Activated T-cell treated with anti-CD3 and anti-CD28 coated beads, Interleukin-2, amount 50 U/mL, for 24 hours (primary cell): Measurements from ENCODE around the gene ULK4.

Experiments
- DNase-seq: peaks from one replicate; pipeline ENCODE4 v3.0.0-alpha.2; 2020
- H3K27ac Mint-ChIP-seq: 2 replicates; pipeline ENCODE4 v1.8.0; 2020; ENCODE audit warnings: mild to moderate bottlenecking, mixed read lengths
- H3K27me3 Mint-ChIP-seq: 2 replicates; pipeline ENCODE4 v1.8.0; 2020; ENCODE audit warnings: mixed read lengths
- H3K36me3 Mint-ChIP-seq: 2 replicates; pipeline ENCODE4 v1.8.0; 2020; ENCODE audit warnings: low read depth, mixed read lengths
- H3K4me1 Mint-ChIP-seq: 2 replicates; pipeline ENCODE4 v1.8.0; 2020; ENCODE audit warnings: low read depth, mixed read lengths
- H3K4me3 Mint-ChIP-seq: 2 replicates; pipeline ENCODE4 v1.8.0; 2020; ENCODE audit warnings: mild to moderate bottlenecking, moderate library complexity, mixed read lengths
- H3K9me3 Mint-ChIP-seq: 2 replicates; pipeline ENCODE4 v1.8.0; 2020; ENCODE audit warnings: mixed read lengths

ULK4 gene

DNA sequence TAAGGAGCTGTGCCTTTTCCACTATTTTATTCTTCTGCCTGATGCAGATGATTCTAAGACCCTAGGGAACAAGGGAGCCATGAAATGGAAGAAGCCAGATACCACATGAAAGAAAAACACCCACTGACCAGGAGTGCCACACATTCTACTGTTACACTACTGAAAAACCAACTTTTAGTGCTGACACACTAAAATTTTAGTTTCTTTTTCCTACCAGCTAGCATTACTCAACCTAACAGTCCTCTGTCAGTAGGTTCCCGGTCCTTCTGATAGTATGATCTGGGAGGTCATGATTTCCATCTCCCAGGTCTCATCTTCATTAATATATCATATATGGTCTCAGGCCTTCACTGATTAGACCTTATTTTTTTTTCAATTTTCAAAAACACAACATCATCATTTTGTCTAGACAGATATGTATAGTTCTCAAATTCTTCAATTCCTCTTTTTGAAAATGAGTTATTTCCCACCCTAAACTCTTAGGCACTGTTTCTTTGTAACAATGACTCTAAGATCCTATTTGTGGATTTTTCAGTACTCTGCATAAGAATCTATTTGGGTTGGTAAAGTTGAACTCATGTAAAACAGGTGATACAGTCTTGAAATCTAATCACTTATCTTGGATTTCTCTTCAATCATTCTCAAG is 440.8 kb downstream of the ULK4 start:
- Mint-ChIP-seq H3K4me3 (no peak overlapping the region), H3K27ac (no peak overlapping the region), H3K9me3 (peaks cover 3% of the 10 kb centered on the region), H3K36me3 (no peaks in the 10 kb centered on the region), H3K27me3 (no peaks in the 10 kb centered on the region), H3K4me1 (peaks cover 2% of the 10 kb centered on the region)
- no peak for DNase-seq

DNA sequence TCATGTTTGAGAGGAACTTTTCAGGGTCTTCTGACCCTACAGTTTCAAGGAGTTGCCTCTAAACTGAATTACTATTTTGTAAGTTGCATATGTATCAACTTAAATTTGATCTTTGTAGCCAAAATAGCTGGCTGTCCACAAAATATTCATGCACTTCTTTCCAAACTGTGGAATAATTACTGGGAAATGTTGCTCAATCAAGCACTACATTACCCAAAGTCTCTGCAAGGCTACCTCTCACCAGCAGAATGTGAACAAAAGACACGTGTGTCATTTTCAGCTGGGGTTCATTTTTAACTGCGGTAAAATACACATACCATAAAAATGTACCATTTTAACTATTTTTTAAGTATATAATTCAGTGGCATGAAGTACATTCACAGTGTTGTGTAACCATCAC is 442.2 kb downstream of the ULK4 start:
- H3K27ac Mint-ChIP-seq, result no peak overlapping the region
- H3K4me3 Mint-ChIP-seq, result no peak overlapping the region
- H3K27me3 Mint-ChIP-seq, result no peaks in the 10 kb centered on the region
- H3K36me3 Mint-ChIP-seq, result no peaks in the 10 kb centered on the region
- H3K9me3 Mint-ChIP-seq, result peaks cover 7% of the 10 kb centered on the region
- no peak for DNase-seq
- H3K4me1 Mint-ChIP-seq, result peaks cover 2% of the 10 kb centered on the region

DNA sequence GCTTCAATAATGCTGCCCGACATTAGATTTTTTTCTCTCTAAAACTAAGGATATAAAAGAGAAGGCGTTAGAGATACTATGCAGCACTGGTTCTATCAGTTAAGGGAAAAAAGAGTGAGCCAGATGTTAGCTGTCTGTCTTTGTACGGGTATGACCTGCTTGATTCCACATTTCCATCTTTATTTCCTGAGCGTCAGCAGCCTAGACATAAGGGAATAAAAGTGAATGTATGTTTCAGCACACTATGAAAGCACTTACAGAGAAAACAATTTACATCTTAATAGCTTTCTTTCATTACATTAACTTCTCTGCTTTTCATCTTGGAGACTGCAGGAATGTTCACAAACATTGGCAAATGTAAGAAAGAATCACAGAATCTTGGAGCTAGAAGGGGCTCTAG is 443.3 kb downstream of the ULK4 start:
- Mint-ChIP-seq H3K36me3 (peaks cover 4% of the 10 kb centered on the region), H3K4me3 (no peak overlapping the region), H3K27me3 (no peaks in the 10 kb centered on the region), H3K9me3 (peaks cover 10% of the 10 kb centered on the region), H3K27ac (no peak overlapping the region), H3K4me1 (peaks cover 2% of the 10 kb centered on the region)
- DNase-seq, result no peak

DNA sequence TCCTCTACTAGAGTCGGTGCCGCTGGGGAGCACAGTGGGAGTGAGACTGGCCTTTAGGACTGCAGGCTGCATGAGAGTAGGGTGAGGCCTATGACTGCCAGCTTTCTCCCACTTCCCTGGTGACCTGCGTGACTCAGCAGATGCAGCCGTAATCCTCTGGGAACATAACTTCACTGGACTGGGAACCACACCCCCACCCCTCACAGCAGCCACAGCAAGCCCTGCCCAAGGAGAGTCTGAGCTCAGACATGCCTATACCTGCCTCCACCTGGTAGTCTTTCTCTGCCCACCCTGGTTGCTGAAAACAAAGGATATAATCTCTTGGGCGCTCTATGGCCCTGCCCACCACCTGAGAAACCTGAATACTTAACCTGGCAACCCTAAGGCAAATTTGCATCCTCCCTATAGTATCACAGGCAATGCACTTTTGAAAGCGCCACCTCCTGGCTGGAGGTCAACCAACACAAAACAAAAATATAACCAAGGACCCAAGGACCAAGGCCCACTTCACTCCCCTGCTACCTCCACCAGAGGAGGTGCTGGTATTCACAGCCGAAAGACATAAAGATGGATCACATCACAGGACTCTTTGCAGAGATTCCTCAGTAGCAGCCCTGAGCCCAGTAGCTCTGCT is 453.7 kb downstream of the ULK4 start:
- DNase-seq, result no peak
- Mint-ChIP-seq H3K27me3 (no peaks in the 10 kb centered on the region), H3K4me1 (peaks cover 5% of the 10 kb centered on the region), H3K27ac (no peak overlapping the region), H3K4me3 (no peak overlapping the region), H3K36me3 (peaks cover 29% of the 10 kb centered on the region), H3K9me3 (peaks cover 22% of the 10 kb centered on the region)

DNA sequence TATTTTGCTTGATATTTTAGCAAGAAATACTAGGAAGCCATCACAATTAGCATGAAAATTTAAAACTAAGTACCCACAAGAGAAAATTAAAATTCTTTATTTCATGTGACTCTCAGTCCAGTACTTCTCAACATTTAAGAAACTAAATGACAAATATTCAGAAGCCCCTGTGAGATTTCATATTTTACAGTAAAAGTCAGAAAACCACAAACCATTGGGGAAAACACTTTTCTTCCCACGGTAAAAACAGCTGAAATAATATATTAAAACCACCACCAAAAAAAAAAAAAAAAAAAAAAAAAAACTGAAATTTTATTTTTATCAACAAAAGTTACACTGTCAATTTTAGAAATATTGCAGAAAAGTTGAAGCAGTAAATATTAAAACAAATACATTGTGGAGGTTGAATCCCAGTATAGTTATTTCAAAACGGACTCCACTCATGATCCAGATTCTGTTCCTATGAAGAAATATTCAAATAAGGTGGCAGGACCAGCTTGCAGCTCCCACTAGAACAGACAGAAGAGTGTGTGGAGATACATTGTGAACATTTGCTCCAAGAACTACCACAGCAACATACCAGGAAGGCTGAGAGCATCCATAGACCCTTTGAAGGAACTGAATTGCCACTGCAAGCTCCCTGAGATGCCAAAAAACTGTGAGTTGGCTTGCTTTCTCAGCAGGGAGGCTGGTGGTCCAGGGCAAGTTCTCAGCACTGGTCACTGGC is 454.4 kb downstream of the ULK4 start:
- no peaks in the 10 kb centered on the region for H3K27me3 Mint-ChIP-seq
- peaks cover 23% of the 10 kb centered on the region for H3K36me3 Mint-ChIP-seq
- no peak for DNase-seq
- peaks cover 5% of the 10 kb centered on the region for H3K4me1 Mint-ChIP-seq
- peaks cover 22% of the 10 kb centered on the region for H3K9me3 Mint-ChIP-seq
- H3K4me3 Mint-ChIP-seq, result no peak overlapping the region
- no peak overlapping the region for H3K27ac Mint-ChIP-seq

DNA sequence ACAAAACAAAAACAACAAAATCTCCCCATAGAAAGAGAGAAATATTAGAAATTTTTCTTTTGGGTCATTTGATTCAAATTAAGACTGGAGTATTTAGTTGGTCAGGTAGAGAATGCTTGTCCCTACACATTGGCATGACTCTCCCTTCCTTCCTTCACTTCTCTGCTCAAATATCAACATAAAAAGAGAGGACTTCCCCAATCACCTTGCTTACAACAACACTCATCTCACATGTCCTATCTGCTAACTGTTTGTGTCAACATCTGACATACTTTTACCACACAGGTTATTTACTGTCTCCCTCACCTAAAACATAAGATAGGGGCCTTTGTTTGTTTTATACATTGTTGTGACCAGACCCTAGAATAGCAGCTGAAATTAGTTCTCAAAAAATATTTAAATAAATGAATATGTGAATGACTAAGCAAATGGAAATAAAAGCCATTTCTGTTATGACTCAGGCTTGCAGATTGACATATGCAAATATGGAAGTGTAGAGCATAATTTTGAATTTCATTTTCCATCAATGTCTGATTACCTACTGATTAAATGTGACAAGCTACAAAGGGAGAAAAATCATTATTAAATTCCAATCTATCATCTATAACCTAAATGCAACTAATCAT is 457.8 kb downstream of the ULK4 start:
- Mint-ChIP-seq H3K4me3 (no peak overlapping the region), H3K36me3 (peaks cover 8% of the 10 kb centered on the region)

DNA sequence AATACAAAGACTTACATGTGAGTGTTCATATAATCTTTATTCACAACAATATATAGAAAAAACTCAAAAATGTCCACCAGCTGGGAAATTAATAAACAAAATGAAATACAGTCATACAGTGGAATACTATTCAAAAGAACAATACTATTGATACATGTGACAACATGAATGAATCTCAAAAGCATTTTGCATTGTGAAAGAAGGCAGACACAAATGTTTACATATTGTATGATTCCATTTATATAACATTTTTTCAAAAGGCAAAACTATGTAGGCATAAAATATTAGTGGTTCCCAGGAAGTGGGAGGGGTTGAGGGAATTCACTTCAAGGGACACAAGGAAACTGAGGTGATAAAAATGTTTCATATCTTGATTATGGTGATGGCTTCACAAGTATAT is 459.4 kb downstream of the ULK4 start:
- H3K4me1 Mint-ChIP-seq, result peaks cover 5% of the 10 kb centered on the region
- no peaks in the 10 kb centered on the region for H3K27me3 Mint-ChIP-seq
- DNase-seq, result no peak
- peaks cover 3% of the 10 kb centered on the region for H3K9me3 Mint-ChIP-seq
- H3K27ac Mint-ChIP-seq, result no peak overlapping the region
- H3K36me3 Mint-ChIP-seq, result no peaks in the 10 kb centered on the region
- no peak overlapping the region for H3K4me3 Mint-ChIP-seq

More for the DNA sequence above, 457.8 kb downstream of the ULK4 start:
- Mint-ChIP-seq H3K9me3 (peaks cover 11% of the 10 kb centered on the region), H3K27ac (no peak overlapping the region), H3K4me1 (peaks cover 5% of the 10 kb centered on the region), H3K27me3 (no peaks in the 10 kb centered on the region)
- no peak for DNase-seq

DNA sequence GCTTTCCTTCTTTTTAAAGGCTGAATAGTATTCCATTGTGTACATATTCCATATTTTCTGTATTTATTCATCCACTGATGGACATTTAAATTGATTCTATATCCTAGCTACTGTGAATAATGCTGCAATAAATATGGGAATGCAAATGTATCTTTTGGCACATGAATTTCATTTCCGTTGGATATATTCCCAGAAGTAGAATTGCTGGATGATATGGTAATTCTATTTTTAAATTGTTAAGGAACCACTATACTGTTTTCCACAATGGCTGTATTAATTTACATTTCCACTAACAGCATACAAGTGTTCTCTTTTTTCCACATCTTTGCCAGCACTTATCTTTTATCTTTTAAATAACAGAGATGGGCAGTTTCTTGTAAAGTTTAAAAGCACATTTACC is 459.9 kb downstream of the ULK4 start:
- peaks cover 3% of the 10 kb centered on the region for H3K9me3 Mint-ChIP-seq
- H3K27me3 Mint-ChIP-seq, result no peaks in the 10 kb centered on the region
- no peak for DNase-seq
- no peak overlapping the region for H3K27ac Mint-ChIP-seq
- H3K4me3 Mint-ChIP-seq, result no peak overlapping the region
- H3K4me1 Mint-ChIP-seq, result peaks cover 5% of the 10 kb centered on the region
- no peaks in the 10 kb centered on the region for H3K36me3 Mint-ChIP-seq

DNA sequence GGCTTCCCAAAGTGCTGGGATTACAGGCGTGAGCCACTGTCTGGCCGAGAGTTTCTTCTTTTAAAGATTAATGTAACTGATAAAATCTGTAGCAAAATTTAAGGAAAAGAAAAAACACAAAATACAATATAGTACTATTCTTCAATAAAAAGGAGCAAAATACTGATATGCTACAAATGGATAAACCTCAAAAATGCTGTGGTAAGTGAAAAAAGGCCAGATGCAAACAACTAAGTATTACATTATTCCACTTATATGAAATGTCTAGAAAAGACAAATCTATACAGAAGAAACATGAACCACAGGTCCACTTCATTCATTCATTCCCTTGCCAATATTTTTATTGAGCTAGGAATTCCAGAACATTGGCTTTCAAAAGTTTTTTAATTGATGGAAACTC is 463.1 kb downstream of the ULK4 start:
- no peak for DNase-seq
- H3K4me3 Mint-ChIP-seq, result no peak overlapping the region
- H3K27me3 Mint-ChIP-seq, result no peaks in the 10 kb centered on the region
- no peaks in the 10 kb centered on the region for H3K4me1 Mint-ChIP-seq
- peaks cover 3% of the 10 kb centered on the region for H3K9me3 Mint-ChIP-seq
- H3K36me3 Mint-ChIP-seq, result no peaks in the 10 kb centered on the region
- H3K27ac Mint-ChIP-seq, result no peak overlapping the region

DNA sequence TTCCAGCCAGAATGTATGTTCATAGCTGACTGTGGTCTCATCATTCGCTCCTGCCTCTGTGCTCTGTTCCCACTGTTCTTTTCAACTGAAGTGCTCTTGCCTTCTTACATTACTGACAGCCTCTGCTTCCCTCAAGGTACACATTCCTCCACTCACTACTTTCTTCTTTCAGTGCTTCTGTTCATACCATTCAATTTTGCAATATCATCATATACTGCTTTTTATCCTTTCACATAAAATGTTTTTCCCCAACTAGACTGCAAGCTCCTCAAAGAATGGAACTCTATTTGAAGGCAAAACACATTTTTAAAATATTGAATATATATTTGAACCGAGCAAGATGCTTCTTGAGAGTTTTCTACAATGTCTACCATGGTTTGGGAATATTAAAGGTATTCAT is 471.5 kb downstream of the ULK4 start:
- no peaks in the 10 kb centered on the region for H3K36me3 Mint-ChIP-seq
- H3K4me3 Mint-ChIP-seq, result no peak overlapping the region
- H3K4me1 Mint-ChIP-seq, result no peaks in the 10 kb centered on the region
- H3K27ac Mint-ChIP-seq, result no peak overlapping the region
- no peak for DNase-seq
- H3K9me3 Mint-ChIP-seq, result no peaks in the 10 kb centered on the region
- no peaks in the 10 kb centered on the region for H3K27me3 Mint-ChIP-seq

DNA sequence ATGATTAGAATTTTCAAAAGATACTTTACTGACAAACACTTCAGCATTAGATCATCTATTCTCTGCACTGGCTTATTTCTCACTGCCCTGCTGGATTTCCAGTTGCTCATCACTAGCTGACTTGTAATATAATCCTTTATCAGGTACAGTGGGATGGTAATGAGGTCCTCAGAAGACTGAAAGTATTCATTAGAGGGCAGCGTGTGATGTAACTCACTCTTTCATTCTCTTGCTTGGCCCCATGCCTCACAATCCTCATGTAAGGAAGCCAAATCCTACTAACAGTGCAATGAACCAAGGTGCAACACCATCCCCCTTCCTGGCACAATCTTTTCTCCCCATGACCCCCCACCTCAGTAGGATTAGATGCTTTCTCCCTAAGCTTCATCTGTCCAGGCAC is 472.7 kb downstream of the ULK4 start:
- Mint-ChIP-seq H3K36me3 (no peaks in the 10 kb centered on the region), H3K4me1 (no peaks in the 10 kb centered on the region), H3K27ac (no peak overlapping the region), H3K4me3 (no peak overlapping the region), H3K9me3 (no peaks in the 10 kb centered on the region), H3K27me3 (no peaks in the 10 kb centered on the region)
- DNase-seq, result no peak

DNA sequence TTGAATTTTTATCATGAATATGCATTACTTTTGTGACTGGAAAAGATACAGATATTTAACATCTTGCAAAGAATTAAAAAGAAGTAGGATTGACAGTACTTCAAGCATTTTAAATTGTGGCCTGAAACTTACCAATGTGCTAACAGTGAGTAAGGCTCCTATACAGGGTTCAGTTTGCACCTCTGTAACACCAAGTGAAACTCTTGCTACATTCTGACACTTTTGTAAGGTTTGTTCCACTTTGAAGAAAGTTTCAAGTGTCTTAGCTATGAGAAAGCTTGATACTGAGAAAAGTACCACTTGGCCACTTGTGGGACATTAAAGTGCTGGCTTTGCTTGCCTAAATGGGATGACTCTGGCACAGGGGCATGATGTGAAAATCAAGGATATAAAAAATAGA is 473.4 kb downstream of the ULK4 start:
- no peaks in the 10 kb centered on the region for H3K27me3 Mint-ChIP-seq
- DNase-seq, result no peak
- no peak overlapping the region for H3K27ac Mint-ChIP-seq
- no peaks in the 10 kb centered on the region for H3K4me1 Mint-ChIP-seq
- H3K36me3 Mint-ChIP-seq, result no peaks in the 10 kb centered on the region
- no peak overlapping the region for H3K4me3 Mint-ChIP-seq
- H3K9me3 Mint-ChIP-seq, result no peaks in the 10 kb centered on the region

DNA sequence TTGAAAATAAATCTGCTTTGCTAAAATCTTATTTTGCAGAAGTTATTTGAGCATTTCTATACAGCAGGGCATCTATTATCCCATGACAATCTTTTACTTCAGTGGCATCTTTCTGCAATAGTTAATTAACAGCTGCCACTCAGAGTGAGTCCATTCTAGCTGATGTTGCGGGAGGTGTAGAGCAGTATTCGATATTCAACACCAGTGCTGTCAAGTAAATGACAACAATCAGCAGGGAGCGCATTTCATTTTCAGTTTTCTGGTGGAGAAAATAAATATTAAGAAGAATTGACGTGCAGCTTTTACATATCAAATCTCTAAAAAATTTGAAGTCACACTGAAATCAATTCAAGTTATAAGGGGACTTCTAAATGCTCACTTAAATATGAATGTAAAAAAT is 476.4 kb downstream of the ULK4 start:
- no peaks in the 10 kb centered on the region for H3K27me3 Mint-ChIP-seq
- H3K4me1 Mint-ChIP-seq, result no peaks in the 10 kb centered on the region
- H3K9me3 Mint-ChIP-seq, result peaks cover 3% of the 10 kb centered on the region
- H3K36me3 Mint-ChIP-seq, result no peaks in the 10 kb centered on the region
- no peak for DNase-seq
- no peak overlapping the region for H3K27ac Mint-ChIP-seq
- H3K4me3 Mint-ChIP-seq, result no peak overlapping the region

DNA sequence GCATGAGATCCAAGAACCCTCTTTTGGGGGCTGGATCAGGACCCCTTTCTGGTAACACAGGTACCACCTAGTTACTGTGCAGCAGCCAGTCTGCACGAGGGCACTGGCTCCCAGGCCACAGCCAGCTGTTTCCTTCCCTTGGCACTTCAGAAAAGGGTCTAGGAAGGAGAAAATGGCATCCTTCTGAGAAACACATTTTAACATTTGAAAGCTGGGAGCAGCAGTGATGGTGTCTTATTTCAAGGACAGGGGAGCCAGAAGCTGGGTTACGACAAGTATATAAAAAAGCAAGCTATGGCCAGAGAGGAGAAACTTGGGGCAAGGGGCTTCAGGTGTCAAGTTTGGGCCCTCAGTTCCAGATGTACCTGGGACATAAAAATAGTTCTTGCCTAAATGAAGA is 479.8 kb downstream of the ULK4 start:
- no peak for DNase-seq
- Mint-ChIP-seq H3K4me1 (no peaks in the 10 kb centered on the region), H3K9me3 (peaks cover 3% of the 10 kb centered on the region), H3K27ac (no peak overlapping the region), H3K4me3 (no peak overlapping the region), H3K27me3 (no peaks in the 10 kb centered on the region), H3K36me3 (no peaks in the 10 kb centered on the region)

DNA sequence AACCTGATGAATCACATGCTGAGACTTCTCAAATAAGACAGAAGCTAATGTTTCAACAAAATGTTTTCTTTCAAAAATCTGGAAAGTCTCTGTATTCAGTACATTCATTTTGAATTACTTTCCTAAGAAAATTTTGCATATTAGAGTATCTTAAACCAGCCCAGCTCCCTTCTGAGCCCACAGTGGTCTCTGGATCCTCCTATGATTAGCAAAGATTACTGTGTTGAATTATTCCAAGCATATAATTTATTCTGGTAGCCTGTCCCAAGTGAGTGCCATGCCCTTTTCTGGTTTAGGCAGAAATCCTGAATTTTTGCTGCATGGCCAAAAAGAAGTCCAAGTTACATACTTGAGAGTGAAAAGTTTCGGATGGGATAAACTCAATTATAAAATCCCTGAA is 483.6 kb downstream of the ULK4 start:
- H3K4me1 Mint-ChIP-seq, result no peaks in the 10 kb centered on the region
- no peaks in the 10 kb centered on the region for H3K27me3 Mint-ChIP-seq
- H3K36me3 Mint-ChIP-seq, result peaks cover 5% of the 10 kb centered on the region
- peaks cover 15% of the 10 kb centered on the region for H3K9me3 Mint-ChIP-seq
- DNase-seq, result no peak
- no peak overlapping the region for H3K4me3 Mint-ChIP-seq
- no peak overlapping the region for H3K27ac Mint-ChIP-seq
